Measurements from ENCODE around the gene TMEM87B.

GRCh38 chr2:112149194-112149593 lies 94.1 kb downstream of the TMEM87B start:
- TF ChIP-seq CTCF (IDR thresholded peaks at IDR 0.05) (no peak), POLR2A (IDR thresholded peaks at IDR 0.05) (no peak), EP300 (IDR thresholded peaks at IDR 0.05) (no peak)

Data from ovary (tissue), 3 donors.